ENCODE measurements around the gene FARS2. TPM values are rescaled to one million over a fixed set of nuclear protein-coding genes. Genes with fewer than 3 reads are reported as not detected.

FARS2 gene
- polyA plus RNA-seq, 1 donor (not counting 4 experiments of a cell fraction or from before 2014, with no cell fraction given) = 21.3 TPM

DNA sequence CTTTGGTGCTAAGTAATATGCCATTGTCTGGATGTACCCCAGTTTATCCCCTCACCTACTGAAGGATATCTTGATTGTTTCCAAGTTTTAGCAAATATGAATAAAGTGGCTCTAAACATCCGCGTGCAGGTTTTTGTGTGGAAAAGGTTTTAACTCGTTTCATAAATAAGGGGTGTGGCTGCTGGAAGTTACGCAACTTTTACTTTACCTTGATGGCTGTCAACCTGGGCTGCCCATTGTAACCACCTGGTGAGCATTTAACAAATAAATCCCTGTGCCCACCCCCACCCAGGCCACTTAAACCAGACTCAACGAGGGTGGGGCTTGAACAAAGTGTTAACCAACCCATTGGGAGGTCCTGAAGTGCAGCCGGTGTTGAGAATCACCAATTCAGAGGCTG lies 557.6 kb downstream of the FARS2 start:
- Histone ChIP-seq H2AFZ (ENCODE audit: control insufficient read depth, low read length) (no peak overlapping the region), H3K9ac (ENCODE audit: control insufficient read depth, extremely low read depth, insufficient read depth, low read length) (no peak overlapping the region), H3K4me1 (ENCODE audit: control insufficient read depth, extremely low read depth, insufficient read depth, low read length) (no peaks in the 10 kb centered on the region), H3K4me2 (ENCODE audit: control insufficient read depth, extremely low read depth, insufficient read depth, low read depth, low read length) (no peak overlapping the region), H3K36me3 (ENCODE audit: control insufficient read depth in 2 of 2, extremely low read depth in 1 of 2, insufficient read depth in 2 of 2, low read length in 2 of 2) (no peaks in the 10 kb centered on the region), H3K9me1 (ENCODE audit: control insufficient read depth, extremely low read depth, insufficient read depth, low read length) (no peaks in the 10 kb centered on the region), H3K9me3 (ENCODE audit: control insufficient read depth, low read depth, low read length) (no peaks in the 10 kb centered on the region), H3K4me3 (ENCODE audit: control insufficient read depth in 2 of 3, extremely low read depth in 1 of 3, insufficient read depth in 2 of 3, low read depth in 1 of 3, low read length in 3 of 3) (no peak overlapping the region), H3K27me3 (ENCODE audit: control insufficient read depth, extremely low read depth, insufficient read depth, low read length) (no peaks in the 10 kb centered on the region), H3K27ac (ENCODE audit: control insufficient read depth, insufficient read depth, low read length) (no peak overlapping the region), H3K79me2 (ENCODE audit: control insufficient read depth, insufficient read depth, low read length) (no peaks in the 10 kb centered on the region), H4K20me1 (ENCODE audit: control insufficient read depth, extremely low read depth, insufficient read depth, low read length) (no peaks in the 10 kb centered on the region)
- no peak for DNase-seq (ENCODE audit: low read depth, low spot score)
- TF ChIP-seq CTCF (optimal IDR thresholded peaks at IDR 0.05 in 1 of 3, IDR thresholded peaks at IDR 0.05 in 1 of 3, conservative IDR thresholded peaks at IDR 0.05 in 1 of 3; ENCODE audit: extremely low read depth in 1 of 3, insufficient read depth in 2 of 3, low read length in 3 of 3) (no peak), EZH2 (IDR thresholded peaks at IDR 0.05; ENCODE audit: low read length) (no peak)
- dilution Hi-C loops (cut with MboI; ENCODE audit: extremely low pct_ligation_motif_present, low sequenced_read_pairs) = no loop called here
- no peak for FAIRE-seq

Other genes with a start within 250 kb of the FARS2 start
- 0.01 to 0.06 TPM (median 0.02 TPM) in 3 replicates for gene PPP1R3G, start 176.2 kb upstream of the FARS2 start, polyA plus RNA-seq
- gene LYRM4, start 563 bp upstream of the FARS2 start, polyA plus RNA-seq = 37.8 to 41.4 TPM (median 41.1 TPM) in 3 replicates